ENCODE data around the gene ARHGEF37.

DNA sequence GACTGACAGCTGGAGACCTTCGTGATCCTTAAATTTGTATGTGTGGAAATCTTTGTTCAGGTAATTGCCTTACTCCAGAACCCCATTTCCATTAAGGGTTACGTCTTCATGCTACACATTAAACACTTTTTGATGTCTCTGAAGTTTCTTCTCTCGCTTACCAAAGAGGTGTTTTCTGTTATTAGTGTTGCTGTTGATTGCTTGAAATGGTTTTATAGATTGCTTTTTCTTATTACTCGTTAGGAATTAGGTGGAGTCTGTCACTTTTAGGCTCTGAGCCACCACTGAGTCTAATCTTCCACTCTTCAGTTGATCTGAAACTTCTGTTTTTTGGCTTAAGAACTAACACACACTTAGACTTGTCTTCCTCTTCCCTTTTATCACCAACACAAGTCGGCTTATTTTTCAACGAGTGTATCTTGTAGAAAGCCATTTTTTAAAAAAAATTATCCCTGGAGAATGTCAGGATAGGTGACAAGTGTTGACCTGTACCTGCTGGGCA is 86.6 kb downstream of the ARHGEF37 start:
- TF ChIP-seq CTCF (IDR thresholded peaks at IDR 0.05 in 2 of 3, conservative IDR thresholded peaks at IDR 0.05 in 1 of 3; ENCODE audit: insufficient read depth in 2 of 3, low read depth in 1 of 3, low read length in 3 of 3), result 0 out of 6 replicates have a peak, but pooled peaks of 1 of the 3 experiments have one; percentile 16
- TF ChIP-seq TRIM25 (IDR thresholded peaks at IDR 0.05; ENCODE audit: borderline replicate concordance), result no peak
- TF ChIP-seq, protein P1, sequence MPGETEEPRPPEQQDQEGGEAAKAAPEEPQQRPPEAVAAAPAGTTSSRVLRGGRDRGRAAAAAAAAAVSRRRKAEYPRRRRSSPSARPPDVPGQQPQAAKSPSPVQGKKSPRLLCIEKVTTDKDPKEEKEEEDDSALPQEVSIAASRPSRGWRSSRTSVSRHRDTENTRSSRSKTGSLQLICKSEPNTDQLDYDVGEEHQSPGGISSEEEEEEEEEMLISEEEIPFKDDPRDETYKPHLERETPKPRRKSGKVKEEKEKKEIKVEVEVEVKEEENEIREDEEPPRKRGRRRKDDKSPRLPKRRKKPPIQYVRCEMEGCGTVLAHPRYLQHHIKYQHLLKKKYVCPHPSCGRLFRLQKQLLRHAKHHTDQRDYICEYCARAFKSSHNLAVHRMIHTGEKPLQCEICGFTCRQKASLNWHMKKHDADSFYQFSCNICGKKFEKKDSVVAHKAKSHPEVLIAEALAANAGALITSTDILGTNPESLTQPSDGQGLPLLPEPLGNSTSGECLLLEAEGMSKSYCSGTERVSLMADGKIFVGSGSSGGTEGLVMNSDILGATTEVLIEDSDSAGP (CRISPR knock-in tag; IDR thresholded peaks at IDR 0.05), result no peak
- no peak for TF ChIP-seq KDM1A (IDR thresholded peaks at IDR 0.05)
- no peak for TF ChIP-seq ZNF764 (CRISPR knock-in tag; IDR thresholded peaks at IDR 0.05; ENCODE audit: low read depth)
- TF ChIP-seq SETDB1 (IDR thresholded peaks at IDR 0.05; ENCODE audit: low read length), result no peak
- no peak for TF ChIP-seq REST (IDR thresholded peaks at IDR 0.05; ENCODE audit: borderline replicate concordance)
- TF ChIP-seq REST (CRISPR knock-in tag; IDR thresholded peaks at IDR 0.05; ENCODE audit: low read depth), result no peak
- TF ChIP-seq POLR2A (conservative IDR thresholded peaks at IDR 0.05), result no peak

Data from K562 (cell line).